AG09319 (cell line): Measurements from ENCODE around the gene ADGRL1.
A peak's percentile ranks its signal among the peaks of the same experiment; 100 is the strongest.
"Not testable (repeated sequence)": the region's sequence is repeated elsewhere in the genome, so short reads cannot be mapped to it uniquely, and the experiment has no call there.

Experiments
- DNase-seq: peaks from one replicate; pipeline ENCODE4 v3.0.0-alpha.2; 2010; ENCODE audit warnings: low read depth; ENCODE audit errors: extremely low read depth
- CTCF ChIP-seq: IDR thresholded peaks from 2 replicates; pipeline ENCODE4 v1.5.1; 2011; ENCODE audit warnings: low read depth, mild to moderate bottlenecking, inconsistent platforms, low read length, moderate library complexity

ADGRL1 gene

GRCh38 chr19:14206737-14207726 lies 1.1 kb upstream of the ADGRL1 start:
- peak; percentile 90 for DNase-seq

- not testable (repeated sequence) for DNase-seq
Observed at GRCh38 chr19:14206308-14206707, 339 bp upstream of the ADGRL1 start.

- DNase-seq = not testable (repeated sequence)
Observed at GRCh38 chr19:14204676-14205451, 1.1 kb downstream of the ADGRL1 start.

GRCh38 chr19:14204219-14204618 lies 1.8 kb downstream of the ADGRL1 start:
- not testable (repeated sequence) for DNase-seq

- DNase-seq = not testable (repeated sequence)
Observed at GRCh38 chr19:14203788-14204187, 2.2 kb downstream of the ADGRL1 start.

- TF ChIP-seq CTCF = no peak
- DNase-seq = no peak
Observed at GRCh38 chr19:14203177-14203576, 2.8 kb downstream of the ADGRL1 start.

GRCh38 chr19:14201481-14201880 lies 4.5 kb downstream of the ADGRL1 start:
- not testable (repeated sequence) for DNase-seq

- not testable (repeated sequence) for DNase-seq
- TF ChIP-seq CTCF = peak; percentile 43
Observed at GRCh38 chr19:14200147-14200841, 5.7 kb downstream of the ADGRL1 start.

- no peak for DNase-seq
- TF ChIP-seq CTCF = no peak; the same call in 1 of the 2 replicates
Observed at GRCh38 chr19:14198384-14199376, 7.3 kb downstream of the ADGRL1 start.

GRCh38 chr19:14197882-14198281 lies 8.1 kb downstream of the ADGRL1 start:
- no peak for TF ChIP-seq CTCF
- DNase-seq = no peak

- not testable (repeated sequence) for DNase-seq
Observed at GRCh38 chr19:14197288-14197687, 8.7 kb downstream of the ADGRL1 start.
